ENCODE data around the gene FAT4. TPM values are rescaled to one million over a fixed set of nuclear protein-coding genes. Genes with fewer than 3 reads are reported as not detected.
A peak's percentile ranks its signal among the peaks of the same experiment; 100 is the strongest.

Gene FAT4
- total RNA-seq, 1 experiment from 2014 or later: 11.8 TPM

GRCh38 chr4:125283707-125284279 lies 31.0 kb upstream of the FAT4 start:
- POLR2A ChIA-PET: no interaction called here
- no peak overlapping the region for H3K4me3 ChIP-seq (ENCODE audit: low read depth in 2 of 2, low read length in 2 of 2)
- no peaks in the 10 kb centered on the region for H3K4me1 ChIP-seq (ENCODE audit: control insufficient read depth, insufficient read depth, low read length)
- H3K27ac ChIP-seq (ENCODE audit: low read length): no peak overlapping the region
- in situ Hi-C loops (cut with HindIII; ENCODE audit: low pct_unique_long_range_greater_than_20kb, low sequenced_read_pairs): no loop called here
- no peaks in the 10 kb centered on the region for H3K36me3 ChIP-seq (ENCODE audit: control insufficient read depth, insufficient read depth, low read length)
- no peaks in the 10 kb centered on the region for H3K9me3 ChIP-seq (ENCODE audit: control insufficient read depth, insufficient read depth, low read depth, low read length)
- no TSS peak for BruUV-seq (replicated peaks)
- CTCF ChIA-PET: interaction anchor here (1.3 kb wide), 1 partner anchor 950 kb away, joined by 6 read pairs; no protein-coding TSS in a partner anchor
- TF ChIP-seq POLR2AphosphoS5 (IDR thresholded peaks at IDR 0.05; ENCODE audit: low read depth, low read length) (no peak), CTCF (IDR thresholded peaks at IDR 0.05) (peak; percentile 41; the same call in 1 of the 2 replicates)
- ATAC-seq: no peak
- H3K27me3 ChIP-seq (ENCODE audit: control insufficient read depth, insufficient read depth, low read length): no peaks in the 10 kb centered on the region
- peak; percentile 2 for DNase-seq (ENCODE audit: low read depth, low spot score)
- intact Hi-C loops (cut with micrococcal nuclease; ENCODE audit: unreplicated experiment): loop anchor here (5.0 kb wide), 1 partner anchor 951 kb away; no protein-coding TSS in a partner anchor

- ATAC-seq: no peak
- no peaks in the 10 kb centered on the region for H3K27me3 ChIP-seq (ENCODE audit: control insufficient read depth, insufficient read depth, low read length)
- no peak overlapping the region for H3K27ac ChIP-seq (ENCODE audit: low read length)
- no peak overlapping the region for H3K4me3 ChIP-seq (ENCODE audit: low read depth in 2 of 2, low read length in 2 of 2)
- BruUV-seq (replicated peaks): no TSS peak
- H3K36me3 ChIP-seq (ENCODE audit: control insufficient read depth, insufficient read depth, low read length): no peaks in the 10 kb centered on the region
- no peaks in the 10 kb centered on the region for H3K4me1 ChIP-seq (ENCODE audit: control insufficient read depth, insufficient read depth, low read length)
- H3K9me3 ChIP-seq (ENCODE audit: control insufficient read depth, insufficient read depth, low read depth, low read length): no peaks in the 10 kb centered on the region
- in situ Hi-C loops (cut with HindIII; ENCODE audit: low pct_unique_long_range_greater_than_20kb, low sequenced_read_pairs): no loop called here
- TF ChIP-seq POLR2AphosphoS5 (IDR thresholded peaks at IDR 0.05; ENCODE audit: low read depth, low read length): no peak
- no peak for TF ChIP-seq TCF7L2 (IDR thresholded peaks at IDR 0.05; ENCODE audit: low read depth, low read length)
- CTCF ChIA-PET: no interaction called here
- POLR2A ChIA-PET: no interaction called here
- no peak for DNase-seq (ENCODE audit: low read depth, low spot score)
- intact Hi-C loops (cut with micrococcal nuclease; ENCODE audit: unreplicated experiment): no loop called here
Measured at GRCh38 chr4:125297116-125297515, 17.6 kb upstream of the FAT4 start.

- ChIA-PET POLR2A (no interaction called here), CTCF (no interaction called here)
- Histone ChIP-seq H3K27ac (ENCODE audit: low read length) (no peak overlapping the region), H3K4me3 (ENCODE audit: low read depth in 2 of 2, low read length in 2 of 2) (no peak overlapping the region), H3K27me3 (ENCODE audit: control insufficient read depth, insufficient read depth, low read length) (no peaks in the 10 kb centered on the region), H3K36me3 (ENCODE audit: control insufficient read depth, insufficient read depth, low read length) (no peaks in the 10 kb centered on the region), H3K9me3 (ENCODE audit: control insufficient read depth, insufficient read depth, low read depth, low read length) (no peaks in the 10 kb centered on the region), H3K4me1 (ENCODE audit: control insufficient read depth, insufficient read depth, low read length) (no peaks in the 10 kb centered on the region)
- no peak for DNase-seq (ENCODE audit: low read depth, low spot score)
- no peak for ATAC-seq
- no peak for TF ChIP-seq TCF7L2 (IDR thresholded peaks at IDR 0.05; ENCODE audit: low read depth, low read length)
- no peak for TF ChIP-seq REST (IDR thresholded peaks at IDR 0.05; ENCODE audit: insufficient read depth in 1 of 2, low read depth in 2 of 2, low read length in 1 of 2)
- no peak for TF ChIP-seq SIN3A (IDR thresholded peaks at IDR 0.05; ENCODE audit: borderline replicate concordance, insufficient read depth, low read depth, low read length)
- no peak for TF ChIP-seq CTCF (IDR thresholded peaks at IDR 0.05)
- TF ChIP-seq POLR2AphosphoS5 (IDR thresholded peaks at IDR 0.05; ENCODE audit: low read depth, low read length): no peak
- intact Hi-C loops (cut with micrococcal nuclease; ENCODE audit: unreplicated experiment): no loop called here
- in situ Hi-C loops (cut with HindIII; ENCODE audit: low pct_unique_long_range_greater_than_20kb, low sequenced_read_pairs): no loop called here
- no TSS peak for BruUV-seq (replicated peaks)
Measured at GRCh38 chr4:125303058-125303457, 11.7 kb upstream of the FAT4 start.

Measured in Panc1 (cell line).